ENCODE data around the gene ACP7.

The ACP7 gene

GRCh38 chr19:39150807-39151600, 66.8 kb downstream of the ACP7 start:
- no peak for DNase-seq

- DNase-seq: no peak
Observed at GRCh38 chr19:39152066-39152465, 67.9 kb downstream of the ACP7 start.

GRCh38 chr19:39154100-39154628, 70.0 kb downstream of the ACP7 start:
- DNase-seq: no peak

- no peak for DNase-seq
Observed at GRCh38 chr19:39154629-39155100, 70.5 kb downstream of the ACP7 start.

GRCh38 chr19:39155114-39155700, 71.0 kb downstream of the ACP7 start:
- no peak for DNase-seq

GRCh38 chr19:39155741-39156140, 71.6 kb downstream of the ACP7 start:
- DNase-seq: no peak

- DNase-seq: no peak
Observed at GRCh38 chr19:39156326-39157230, 72.4 kb downstream of the ACP7 start.

- DNase-seq: no peak
Observed at GRCh38 chr19:39157275-39157996, 73.3 kb downstream of the ACP7 start.

- DNase-seq: no peak
Observed at GRCh38 chr19:39157997-39158389, 73.8 kb downstream of the ACP7 start.

GRCh38 chr19:39158646-39159260, 74.6 kb downstream of the ACP7 start:
- DNase-seq: no peak

- no peak for DNase-seq
Observed at GRCh38 chr19:39160523-39160861, 76.3 kb downstream of the ACP7 start.

All from CD4-positive, alpha-beta T cell treated with Interleukin-6 for 4 hours (primary cell).